Gastroesophageal sphincter (tissue), 4 donors: ENCODE data around the gene HMGCS2. TPM values are rescaled to one million over a fixed set of nuclear protein-coding genes. Genes with fewer than 3 reads are reported as not detected.

Experiments used
- ATAC-seq: fragments of 150-250 bp; one replicate; pipeline ENCODE4 v1.9.1; 2016; ENCODE audit warnings: mild to moderate bottlenecking, moderate library complexity
- H3K27ac ChIP-seq, 4 donors: fragments of 200-600 bp; sonication (generic) in 3 of 4; 1 replicate in 3 of 4; 2 replicates in 1 of 4; pipeline ENCODE4 v1.5.1; 2016 to 2019
- H3K27me3 ChIP-seq: fragments of 200-600 bp; sonication (generic); one replicate; pipeline ENCODE4 v1.5.1; 2019
- H3K36me3 ChIP-seq, 2 donors: fragments of 200-600 bp; sonication (generic); one replicate each; pipeline ENCODE4 v1.5.1; 2019; ENCODE audit warnings: control low read depth in 1 of 2
- H3K4me1 ChIP-seq, 3 donors: fragments of 200-600 bp; sonication (generic); 1 replicate in 2 of 3; 2 replicates in 1 of 3; pipeline ENCODE4 v1.5.1; 2016 to 2019; ENCODE audit warnings: control low read depth in 2 of 3
- H3K4me3 ChIP-seq, 2 donors: fragments of 200-600 bp; sonication (generic); one replicate each; pipeline ENCODE4 v1.5.1; 2019; ENCODE audit warnings: mild to moderate bottlenecking in 1 of 2, moderate library complexity in 1 of 2
- H3K9me3 ChIP-seq, 3 donors: fragments of 200-600 bp; sonication (generic); one replicate each; pipeline ENCODE4 v1.5.1; 2017 to 2019; ENCODE audit warnings: control low read depth in 2 of 3
- EP300 ChIP-seq: sonication (generic); formaldehyde crosslinking; IDR thresholded peaks from one replicate; pipeline ENCODE4 v1.6.1; 2017; ENCODE audit warnings: antibody characterized with exemption, mild to moderate bottlenecking
- POLR2A ChIP-seq, 2 donors: fragments of 450-650 bp; IDR thresholded peaks; one replicate each; pipeline ENCODE4 v1.6.1; 2017; ENCODE audit warnings: antibody characterized with exemption in 2 of 2, mild to moderate bottlenecking in 2 of 2, moderate library complexity in 1 of 2
- POLR2AphosphoS5 ChIP-seq: sonication (generic); formaldehyde crosslinking; IDR thresholded peaks from one replicate; pipeline ENCODE4 v1.6.1; 2017; ENCODE audit warnings: antibody characterized with exemption
- WGBS, 2 donors: methylation state at CpG; one replicate each; pipeline ENCODE4 v1.1.5; 2018; ENCODE audit warnings: low coverage in 1 of 2; 5-methylcytosine and 5-hydroxymethylcytosine counted together
- total RNA-seq, 4 donors: library from RNA; depleted of rRNA; stranded (reverse); fragments of >200 nt; gene quantifications; one replicate each; pipeline ENCODE4 v1.1.0, GENCODE V29; 2016
- TF ChIP-seq, protein P1 (sequence below), 4 experiments: fragments of 200-600 bp in 2 of 4; fragments of 450-650 bp in 2 of 4; sonication (generic) in 1 of 4; IDR thresholded peaks; one replicate each; pipeline ENCODE4 v1.5.1; 2017 to 2019; ENCODE audit warnings: antibody characterized with exemption in 4 of 4, mild to moderate bottlenecking in 2 of 4, moderate library complexity in 2 of 4

Gene HMGCS2
- total RNA-seq, 4 donors from 2014 or later, result 0.15 to 3.4 TPM; not detected in 2

DNA sequence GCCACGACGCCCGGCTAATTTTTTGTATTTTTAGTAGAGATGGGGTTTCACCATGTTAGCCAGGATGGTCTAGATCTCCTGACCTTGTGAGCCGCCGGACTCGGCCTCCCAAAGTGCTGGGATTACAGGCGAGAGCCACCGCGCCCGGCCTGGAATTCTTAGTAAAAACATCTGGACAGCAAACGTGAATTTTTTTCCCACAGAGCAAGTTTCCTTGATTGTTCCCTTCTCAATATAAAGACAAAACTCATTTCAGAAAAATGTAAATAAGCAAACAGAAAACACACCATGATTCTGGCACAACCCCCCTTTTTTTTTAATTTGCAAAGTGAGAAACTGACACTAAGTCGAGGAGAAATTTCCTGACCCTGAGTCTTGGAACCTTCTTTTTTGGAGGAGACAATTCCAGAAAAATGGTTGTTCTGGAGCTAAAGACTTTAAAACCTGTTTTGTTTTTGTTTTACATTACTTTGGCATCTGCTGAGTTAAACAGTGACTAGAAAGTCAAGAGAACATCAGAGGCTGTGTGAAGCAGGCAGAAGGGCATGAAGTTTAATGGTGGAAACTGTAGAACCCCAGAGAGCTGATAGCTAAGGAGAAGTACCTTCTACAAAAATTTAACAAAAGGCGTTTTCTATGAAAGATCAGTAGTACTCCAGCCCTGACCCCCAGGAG lies 10.3 kb upstream of the HMGCS2 start:
- H3K27ac ChIP-seq, result no peak overlapping the region
- TF ChIP-seq POLR2A (IDR thresholded peaks at IDR 0.05), result no peak
- TF ChIP-seq, protein P1, sequence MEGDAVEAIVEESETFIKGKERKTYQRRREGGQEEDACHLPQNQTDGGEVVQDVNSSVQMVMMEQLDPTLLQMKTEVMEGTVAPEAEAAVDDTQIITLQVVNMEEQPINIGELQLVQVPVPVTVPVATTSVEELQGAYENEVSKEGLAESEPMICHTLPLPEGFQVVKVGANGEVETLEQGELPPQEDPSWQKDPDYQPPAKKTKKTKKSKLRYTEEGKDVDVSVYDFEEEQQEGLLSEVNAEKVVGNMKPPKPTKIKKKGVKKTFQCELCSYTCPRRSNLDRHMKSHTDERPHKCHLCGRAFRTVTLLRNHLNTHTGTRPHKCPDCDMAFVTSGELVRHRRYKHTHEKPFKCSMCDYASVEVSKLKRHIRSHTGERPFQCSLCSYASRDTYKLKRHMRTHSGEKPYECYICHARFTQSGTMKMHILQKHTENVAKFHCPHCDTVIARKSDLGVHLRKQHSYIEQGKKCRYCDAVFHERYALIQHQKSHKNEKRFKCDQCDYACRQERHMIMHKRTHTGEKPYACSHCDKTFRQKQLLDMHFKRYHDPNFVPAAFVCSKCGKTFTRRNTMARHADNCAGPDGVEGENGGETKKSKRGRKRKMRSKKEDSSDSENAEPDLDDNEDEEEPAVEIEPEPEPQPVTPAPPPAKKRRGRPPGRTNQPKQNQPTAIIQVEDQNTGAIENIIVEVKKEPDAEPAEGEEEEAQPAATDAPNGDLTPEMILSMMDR (IDR thresholded peaks at IDR 0.05), result no peak
- TF ChIP-seq EP300, result no peak
- no peak for TF ChIP-seq POLR2AphosphoS5
- ATAC-seq, result no peak
- H3K9me3 ChIP-seq, result no peaks in the 10 kb centered on the region
- no peaks in the 10 kb centered on the region for H3K27me3 ChIP-seq
- 80 to 83% methylated on average over 3 of the region's 13 CpGs for WGBS, 2 donors
- H3K36me3 ChIP-seq, result no peaks in the 10 kb centered on the region
- H3K4me1 ChIP-seq, result peaks cover 0 to 7% (median 3%) of the 10 kb centered on the region in 3 donors
- no peak overlapping the region for H3K4me3 ChIP-seq

DNA sequence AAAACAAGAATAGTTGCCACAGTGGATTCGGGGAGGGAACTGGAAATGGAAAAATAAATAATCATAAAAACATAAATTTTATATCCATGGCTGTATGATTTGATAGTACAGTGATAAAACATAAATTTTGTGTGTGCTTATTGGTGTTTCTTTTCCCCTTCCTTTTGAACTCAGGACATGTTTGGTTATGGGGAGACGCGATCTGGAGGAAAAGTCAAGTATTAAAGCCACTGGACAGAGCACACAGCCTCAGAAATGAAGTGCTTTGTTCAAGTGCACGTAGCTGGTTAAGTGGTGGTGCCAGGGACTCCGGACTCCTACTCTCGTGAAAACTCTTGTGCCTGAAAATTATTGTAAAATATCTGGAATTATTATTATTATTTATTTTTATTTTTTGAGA lies 9.7 kb upstream of the HMGCS2 start:
- no peak for ATAC-seq
- Histone ChIP-seq H3K9me3 (no peaks in the 10 kb centered on the region), H3K4me1 (peaks cover 0 to 5% (median 3%) of the 10 kb centered on the region in 3 donors), H3K27ac (no peak overlapping the region), H3K4me3 (no peak overlapping the region), H3K36me3 (no peaks in the 10 kb centered on the region), H3K27me3 (no peaks in the 10 kb centered on the region)
- 88 to 93% methylated on average over 6 of the region's 6 CpGs for WGBS, 2 donors
- TF ChIP-seq POLR2AphosphoS5 (no peak), POLR2A (IDR thresholded peaks at IDR 0.05) (no peak), EP300 (no peak)
- TF ChIP-seq, protein P1 (IDR thresholded peaks at IDR 0.05), result no peak

GRCh38 chr1:119774746-119775490 lies 6.2 kb upstream of the HMGCS2 start:
- no peaks in the 10 kb centered on the region for H3K36me3 ChIP-seq
- TF ChIP-seq EP300, result no peak
- TF ChIP-seq POLR2A (IDR thresholded peaks at IDR 0.05), result no peak
- 76 to 78% methylated on average over 3 to 7 of the region's 7 CpGs for WGBS, 2 donors
- H3K27me3 ChIP-seq, result no peaks in the 10 kb centered on the region
- ATAC-seq, result no peak
- H3K4me1 ChIP-seq, result peaks cover 0 to 5% (median 0%) of the 10 kb centered on the region in 3 donors
- no peaks in the 10 kb centered on the region for H3K9me3 ChIP-seq
- H3K4me3 ChIP-seq, result no peak overlapping the region
- no peak overlapping the region for H3K27ac ChIP-seq

GRCh38 chr1:119773711-119774241 lies 5.1 kb upstream of the HMGCS2 start:
- ATAC-seq, result no peak

DNA sequence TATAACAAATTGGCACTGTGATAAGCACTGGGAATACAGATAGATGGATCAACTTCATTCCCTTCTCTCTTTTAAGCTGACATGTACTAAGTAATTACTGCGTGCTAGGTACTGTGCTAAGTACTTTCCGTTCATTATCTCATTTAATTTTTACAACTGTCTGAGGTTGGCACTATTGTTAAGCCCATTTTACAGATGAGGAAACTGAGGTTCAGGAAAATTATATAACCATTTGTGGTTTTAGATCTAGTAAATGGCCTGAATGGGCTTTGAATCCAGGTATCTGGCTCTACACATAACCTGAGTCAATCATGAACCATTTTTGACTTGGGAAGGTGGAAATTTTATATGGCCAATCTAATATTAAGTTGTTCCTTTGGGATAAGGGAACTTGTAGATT lies 3.6 kb upstream of the HMGCS2 start:
- no peak for ATAC-seq
- Histone ChIP-seq H3K36me3 (no peaks in the 10 kb centered on the region), H3K27me3 (no peaks in the 10 kb centered on the region), H3K27ac (no peak overlapping the region), H3K4me3 (no peak overlapping the region), H3K9me3 (no peaks in the 10 kb centered on the region), H3K4me1 (peaks cover 0 to 17% (median 0%) of the 10 kb centered on the region in 3 donors)
- 100% methylated on average over 2 of the region's 2 CpGs for WGBS, 2 donors
- TF ChIP-seq, protein P1 (IDR thresholded peaks at IDR 0.05), result no peak
- TF ChIP-seq POLR2AphosphoS5 (no peak), POLR2A (IDR thresholded peaks at IDR 0.05) (no peak), EP300 (no peak)

More at GRCh38 chr1:119773711-119774241, 5.1 kb upstream of the HMGCS2 start:
- WGBS, 2 donors, result 89 to 92% methylated on average over 3 of the region's 3 CpGs
- TF ChIP-seq POLR2AphosphoS5, result no peak
- TF ChIP-seq, protein P1 (IDR thresholded peaks at IDR 0.05), result no peak
- TF ChIP-seq POLR2A (IDR thresholded peaks at IDR 0.05), result no peak
- no peak for TF ChIP-seq EP300
- Histone ChIP-seq H3K4me1 (peaks cover 0 to 9% (median 0%) of the 10 kb centered on the region in 3 donors), H3K27me3 (no peaks in the 10 kb centered on the region), H3K36me3 (no peaks in the 10 kb centered on the region), H3K4me3 (no peak overlapping the region), H3K27ac (no peak overlapping the region), H3K9me3 (no peaks in the 10 kb centered on the region)
